NCI-H1417 treated with DMSO at 0.1 percent for 48 hours (cell line): ENCODE data around the gene MGAT3.

Experiments
- DNase-seq: peaks from one replicate; lab custom pipeline; 2025; lab: John Stamatoyannopoulos, UW

The MGAT3 gene

GRCh38 chr22:39472570-39473556 lies 16.1 kb downstream of the MGAT3 start:
- no peak for DNase-seq

GRCh38 chr22:39473851-39474250 lies 17.0 kb downstream of the MGAT3 start:
- DNase-seq, result no peak

- DNase-seq, result no peak
Observed at GRCh38 chr22:39474351-39475111, 17.7 kb downstream of the MGAT3 start.

GRCh38 chr22:39475337-39475736 lies 18.5 kb downstream of the MGAT3 start:
- DNase-seq, result no peak

- DNase-seq, result no peak
Observed at GRCh38 chr22:39475902-39476301, 19.1 kb downstream of the MGAT3 start.

GRCh38 chr22:39476664-39477063 lies 19.9 kb downstream of the MGAT3 start:
- no peak for DNase-seq

GRCh38 chr22:39477542-39477941 lies 20.7 kb downstream of the MGAT3 start:
- no peak for DNase-seq

GRCh38 chr22:39478441-39478850 lies 21.6 kb downstream of the MGAT3 start:
- no peak for DNase-seq

GRCh38 chr22:39479254-39479653 lies 22.4 kb downstream of the MGAT3 start:
- DNase-seq, result no peak

GRCh38 chr22:39480557-39480956 lies 23.7 kb downstream of the MGAT3 start:
- no peak for DNase-seq

GRCh38 chr22:39481054-39481453 lies 24.2 kb downstream of the MGAT3 start:
- DNase-seq, result no peak

GRCh38 chr22:39481595-39481994 lies 24.8 kb downstream of the MGAT3 start:
- no peak for DNase-seq

GRCh38 chr22:39482768-39483167 lies 26.0 kb downstream of the MGAT3 start:
- DNase-seq, result no peak

GRCh38 chr22:39486951-39487825 lies 30.4 kb downstream of the MGAT3 start:
- no peak for DNase-seq

GRCh38 chr22:39487826-39488520 lies 31.2 kb downstream of the MGAT3 start:
- no peak for DNase-seq

- DNase-seq, result no peak
Observed at GRCh38 chr22:39488563-39489083, 31.8 kb downstream of the MGAT3 start.

GRCh38 chr22:39489094-39490068 lies 32.6 kb downstream of the MGAT3 start:
- no peak for DNase-seq

GRCh38 chr22:39490135-39490798 lies 33.5 kb downstream of the MGAT3 start:
- no peak for DNase-seq

GRCh38 chr22:39490966-39491680 lies 34.3 kb downstream of the MGAT3 start:
- no peak for DNase-seq
